ENCODE results near the gene GNAZ. TPM values are rescaled to one million over a fixed set of nuclear protein-coding genes. Genes with fewer than 3 reads are reported as not detected.

GNAZ gene
- total and polyA plus RNA-seq, 7 donors = under 0.01 to 27.6 (median 22.8) TPM

DNA sequence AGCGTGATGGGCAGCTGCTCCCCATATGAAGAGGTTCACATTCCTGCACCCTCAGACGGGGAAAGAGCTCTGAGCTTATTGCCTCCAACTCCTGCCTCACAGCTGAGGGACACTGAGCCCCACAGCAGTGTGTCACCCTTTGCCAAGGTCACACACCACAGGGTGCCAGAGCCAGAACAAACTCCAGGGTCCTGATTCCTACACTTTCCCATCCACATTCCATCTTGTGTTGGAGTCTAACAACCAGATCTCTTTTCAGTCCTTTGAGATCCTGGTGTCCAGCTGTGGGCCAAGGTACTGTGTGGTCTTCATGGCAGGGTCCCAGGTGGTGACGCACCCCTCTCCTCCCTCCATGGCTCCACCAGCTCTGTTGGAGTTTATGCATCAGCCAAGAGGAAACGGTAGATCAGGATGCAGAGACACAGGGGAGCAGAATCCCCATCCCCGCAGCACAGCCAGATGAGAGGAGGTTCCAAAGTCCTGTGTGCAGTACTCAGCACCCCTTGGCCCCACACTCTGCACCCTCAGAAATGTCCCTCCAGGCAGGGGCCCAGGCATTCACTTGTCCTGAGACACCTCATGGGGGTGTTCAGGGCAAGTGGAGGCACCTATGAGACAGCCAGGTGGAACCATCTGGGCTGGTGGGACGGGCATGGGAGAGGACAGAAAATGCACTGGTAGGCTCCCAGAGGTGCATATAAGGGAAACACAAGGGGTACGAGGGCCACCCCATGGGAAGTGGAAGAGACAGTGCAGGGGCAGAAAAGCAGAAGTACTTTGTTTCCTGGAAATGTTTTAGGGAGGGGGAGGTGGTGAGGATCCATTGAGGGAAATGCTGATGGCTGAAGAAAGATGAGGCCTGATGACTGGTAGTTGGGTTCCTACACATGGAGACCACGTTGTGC, 32.6 kb upstream of the GNAZ start:
- Histone ChIP-seq H3K27me3 (peaks cover 0 to 5% (median 5%) of the 10 kb centered on the region in 3 donors), H3K4me3 (no peak overlapping the region), H3K4me1 (no peaks in the 10 kb centered on the region), H3K9me3 (no peaks in the 10 kb centered on the region), H3K36me3 (no peaks in the 10 kb centered on the region), H3K27ac (no peak overlapping the region)
- no peak for DNase-seq
- WGBS, 2 donors = 86 to 87% methylated on average over 8 of the region's 8 CpGs
- TF ChIP-seq, protein P1, sequence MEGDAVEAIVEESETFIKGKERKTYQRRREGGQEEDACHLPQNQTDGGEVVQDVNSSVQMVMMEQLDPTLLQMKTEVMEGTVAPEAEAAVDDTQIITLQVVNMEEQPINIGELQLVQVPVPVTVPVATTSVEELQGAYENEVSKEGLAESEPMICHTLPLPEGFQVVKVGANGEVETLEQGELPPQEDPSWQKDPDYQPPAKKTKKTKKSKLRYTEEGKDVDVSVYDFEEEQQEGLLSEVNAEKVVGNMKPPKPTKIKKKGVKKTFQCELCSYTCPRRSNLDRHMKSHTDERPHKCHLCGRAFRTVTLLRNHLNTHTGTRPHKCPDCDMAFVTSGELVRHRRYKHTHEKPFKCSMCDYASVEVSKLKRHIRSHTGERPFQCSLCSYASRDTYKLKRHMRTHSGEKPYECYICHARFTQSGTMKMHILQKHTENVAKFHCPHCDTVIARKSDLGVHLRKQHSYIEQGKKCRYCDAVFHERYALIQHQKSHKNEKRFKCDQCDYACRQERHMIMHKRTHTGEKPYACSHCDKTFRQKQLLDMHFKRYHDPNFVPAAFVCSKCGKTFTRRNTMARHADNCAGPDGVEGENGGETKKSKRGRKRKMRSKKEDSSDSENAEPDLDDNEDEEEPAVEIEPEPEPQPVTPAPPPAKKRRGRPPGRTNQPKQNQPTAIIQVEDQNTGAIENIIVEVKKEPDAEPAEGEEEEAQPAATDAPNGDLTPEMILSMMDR (IDR thresholded peaks at IDR 0.05) = no peak
- TF ChIP-seq POLR2A (IDR thresholded peaks at IDR 0.05) (no peak), POLR2AphosphoS5 (IDR thresholded peaks at IDR 0.05) (no peak), EP300 (IDR thresholded peaks at IDR 0.05) (no peak)
- intact Hi-C loops (cut with DNase I) = no loop called here

DNA sequence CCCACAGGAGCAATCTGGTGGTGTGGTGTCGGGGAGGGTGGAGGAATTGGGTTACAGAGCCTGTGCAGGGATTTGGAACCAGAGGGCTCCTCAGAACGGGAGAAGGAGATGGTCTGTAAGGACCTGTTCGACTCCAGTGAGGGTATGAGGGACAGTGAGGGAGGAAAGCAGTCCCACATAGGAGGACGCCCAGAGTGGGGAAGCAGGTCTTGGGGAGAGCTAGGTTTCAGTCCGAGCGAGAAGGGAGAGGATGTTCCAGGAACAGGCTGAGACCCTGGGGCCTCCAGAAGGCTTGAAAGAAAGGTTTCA, 32.0 kb upstream of the GNAZ start:
- H3K4me1 ChIP-seq = no peaks in the 10 kb centered on the region
- intact Hi-C loops (cut with DNase I) = no loop called here
- no peak overlapping the region for H3K27ac ChIP-seq
- TF ChIP-seq, protein P1 (IDR thresholded peaks at IDR 0.05) = no peak
- TF ChIP-seq POLR2A (IDR thresholded peaks at IDR 0.05) = no peak
- TF ChIP-seq EP300 (IDR thresholded peaks at IDR 0.05) = no peak
- no peak for TF ChIP-seq POLR2AphosphoS5 (IDR thresholded peaks at IDR 0.05)
- 91 to 92% methylated on average over 6 of the region's 6 CpGs for WGBS, 2 donors
- DNase-seq = no peak
- H3K4me3 ChIP-seq = no peak overlapping the region
- no peaks in the 10 kb centered on the region for H3K9me3 ChIP-seq
- H3K27me3 ChIP-seq = peaks cover 0 to 5% (median 5%) of the 10 kb centered on the region in 3 donors
- no peaks in the 10 kb centered on the region for H3K36me3 ChIP-seq

DNA sequence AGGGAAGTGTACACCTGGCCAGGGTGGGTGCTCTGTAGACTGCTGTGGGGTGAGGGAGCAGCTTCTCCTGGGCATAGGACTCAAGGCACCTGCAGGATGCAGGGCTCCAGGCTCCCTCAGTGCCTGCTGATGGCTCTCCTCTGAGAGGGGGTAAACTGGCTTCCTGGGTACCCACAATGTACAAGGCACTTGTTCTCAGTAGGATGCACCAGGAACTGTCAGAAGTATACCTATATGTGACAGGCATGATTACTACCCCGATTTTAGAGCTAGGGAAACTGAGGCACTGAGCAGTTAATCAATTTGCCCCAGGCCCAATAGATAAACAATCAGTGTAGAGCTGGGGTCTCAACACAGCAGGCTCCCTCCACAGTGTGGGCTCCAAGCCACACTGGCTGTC, 31.4 kb upstream of the GNAZ start:
- WGBS, 2 donors = 81 to 91% methylated on average over 1 of the region's 1 CpG
- no peak for DNase-seq

DNA sequence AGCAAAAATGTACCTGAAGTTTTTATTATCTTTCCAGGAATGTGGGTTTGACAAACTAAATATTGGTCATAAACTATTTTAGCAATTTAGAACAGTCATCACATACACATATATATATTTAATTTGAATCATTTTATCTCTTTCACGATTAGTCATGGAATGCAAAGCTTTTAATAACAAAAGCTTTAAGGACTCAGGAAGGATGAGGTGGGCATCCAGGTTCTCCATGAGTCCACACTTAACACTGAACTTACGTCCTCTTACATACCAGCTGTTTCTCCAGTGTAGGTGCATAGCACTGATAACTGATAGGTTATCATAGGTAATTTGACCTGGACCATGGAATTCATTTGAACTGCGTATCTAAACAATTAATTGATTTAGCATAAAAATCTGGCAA, 28.1 kb upstream of the GNAZ start:
- intact Hi-C loops (cut with DNase I) = no loop called here
- H3K9me3 ChIP-seq = no peaks in the 10 kb centered on the region
- TF ChIP-seq, protein P1 (IDR thresholded peaks at IDR 0.05) = no peak
- TF ChIP-seq POLR2A (IDR thresholded peaks at IDR 0.05) = no peak
- no peak overlapping the region for H3K27ac ChIP-seq
- H3K4me3 ChIP-seq = no peak overlapping the region
- peaks cover 0 to 5% (median 0%) of the 10 kb centered on the region in 3 donors for H3K27me3 ChIP-seq
- WGBS, 2 donors = 62 to 82% methylated on average over 3 of the region's 3 CpGs
- H3K4me1 ChIP-seq = no peaks in the 10 kb centered on the region
- no peak for DNase-seq
- no peaks in the 10 kb centered on the region for H3K36me3 ChIP-seq

More for the DNA sequence above, 31.4 kb upstream of the GNAZ start:
- Histone ChIP-seq H3K4me3 (no peak overlapping the region), H3K36me3 (no peaks in the 10 kb centered on the region), H3K4me1 (no peaks in the 10 kb centered on the region), H3K27ac (no peak overlapping the region), H3K9me3 (no peaks in the 10 kb centered on the region), H3K27me3 (peaks cover 0 to 5% (median 5%) of the 10 kb centered on the region in 3 donors)
- intact Hi-C loops (cut with DNase I) = no loop called here
- TF ChIP-seq, protein P1 (IDR thresholded peaks at IDR 0.05) = no peak
- TF ChIP-seq EP300 (IDR thresholded peaks at IDR 0.05) (no peak), POLR2AphosphoS5 (IDR thresholded peaks at IDR 0.05) (no peak), POLR2A (IDR thresholded peaks at IDR 0.05) (no peak)
